IPS-NIHi11 (cell line): ENCODE results near the gene BCL7A.
"Not testable (repeated sequence)": the region's sequence is repeated elsewhere in the genome, so short reads cannot be mapped to it uniquely, and the experiment has no call there.

Source experiments
- DNase-seq: peaks from one replicate; pipeline ENCODE4 v3.0.0; 2012; ENCODE audit warnings: mixed read lengths, low spot score

BCL7A gene

DNA sequence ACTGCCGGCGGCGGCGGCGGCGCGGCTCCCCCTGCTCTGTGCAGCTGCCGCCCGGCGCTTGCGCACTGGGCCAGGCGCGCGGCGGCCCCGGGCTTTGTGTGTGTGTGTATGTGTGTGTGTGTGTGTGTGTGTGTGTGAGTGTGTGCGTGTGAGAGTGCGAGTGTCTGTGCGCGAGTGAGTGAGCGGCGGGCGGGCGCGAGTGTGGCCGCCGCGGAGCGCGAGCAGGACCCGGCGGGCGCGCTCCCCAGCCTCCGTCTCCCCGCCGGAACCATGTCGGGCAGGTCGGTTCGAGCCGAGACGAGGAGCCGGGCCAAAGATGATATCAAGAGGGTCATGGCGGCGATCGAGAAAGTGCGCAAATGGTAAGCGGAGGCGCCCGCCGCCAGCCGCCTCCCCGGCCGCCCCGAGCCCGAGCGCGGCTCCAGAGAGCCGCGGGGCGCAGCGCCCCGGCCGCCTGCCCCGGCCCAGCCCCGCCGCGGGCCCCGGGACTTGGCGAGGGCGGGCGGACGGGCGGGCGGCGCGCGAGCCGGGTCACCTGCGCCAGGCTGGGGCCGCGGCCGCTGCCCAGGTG is at the start of gene BCL7A:
Gene BCL7A (plus strand): TSS at position 63 of the 571 bp plus-strand sequence. CDS start 208 bp downstream, at position 271.
- DNase-seq: peak; percentile 89

DNA sequence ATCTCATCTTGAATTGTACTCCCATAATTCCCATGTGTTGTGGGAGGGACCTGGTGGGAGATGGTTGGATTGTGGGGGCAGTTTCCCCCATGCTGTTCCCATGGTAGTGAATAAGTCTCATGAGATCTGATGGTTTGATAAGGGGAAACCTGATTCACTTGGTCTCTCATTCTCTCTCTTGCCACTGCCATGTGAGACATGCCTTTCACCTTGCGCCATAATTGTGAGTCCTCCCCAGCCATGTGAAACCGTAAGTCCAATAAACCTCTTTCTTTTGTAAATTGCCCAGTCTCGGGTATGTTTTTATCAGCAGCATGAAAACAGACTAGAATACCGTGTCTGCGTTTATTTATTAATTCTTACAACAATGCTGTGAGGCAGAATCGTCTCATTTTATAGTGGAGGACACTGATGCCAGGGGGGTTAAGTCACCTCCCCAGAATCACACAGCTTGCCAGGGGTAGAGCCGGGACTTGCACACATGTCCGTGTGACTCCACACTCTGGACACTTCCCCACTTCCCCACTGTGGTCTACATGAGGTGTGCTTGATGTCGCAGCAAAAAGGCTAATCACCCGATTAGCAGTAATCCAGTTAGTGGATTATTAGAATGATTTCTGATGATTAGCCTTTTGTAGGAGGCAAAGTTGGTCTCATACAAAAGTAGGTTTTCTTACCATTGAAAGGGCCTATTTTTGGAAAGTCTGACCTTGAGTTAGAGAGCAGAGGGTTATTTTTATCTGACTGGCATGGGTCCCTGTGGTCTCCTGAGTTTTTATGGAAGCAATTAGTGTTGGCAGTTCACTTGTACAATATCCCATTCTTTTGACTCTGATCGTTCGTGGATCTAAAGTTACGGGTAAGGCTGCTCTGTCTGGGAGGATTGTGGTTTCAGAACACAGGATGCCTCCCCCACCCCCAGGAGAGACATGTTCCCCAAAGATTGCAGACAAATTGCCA is 47.4 kb upstream of the BCL7A start:
- DNase-seq: no peak

DNA sequence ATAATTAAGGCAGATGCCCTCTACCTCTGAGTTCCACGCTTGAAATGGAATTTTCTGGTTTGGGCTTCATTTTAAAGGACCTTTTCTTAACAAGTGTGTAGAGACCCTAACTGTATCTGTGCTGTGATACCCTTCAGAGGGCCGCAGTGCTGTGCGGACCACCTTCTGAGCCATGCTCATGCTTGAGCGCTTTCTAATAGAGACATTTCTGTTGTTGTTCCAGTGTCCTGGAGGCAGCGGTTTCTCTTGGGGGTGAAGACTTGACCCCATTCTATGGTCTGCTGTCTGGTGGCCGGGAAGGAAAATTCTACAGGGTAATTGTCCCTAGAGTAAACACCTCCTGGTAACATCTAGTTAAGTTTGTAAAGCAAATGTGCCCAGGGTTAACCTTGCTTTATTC is 46.7 kb upstream of the BCL7A start:
- DNase-seq: no peak

DNA sequence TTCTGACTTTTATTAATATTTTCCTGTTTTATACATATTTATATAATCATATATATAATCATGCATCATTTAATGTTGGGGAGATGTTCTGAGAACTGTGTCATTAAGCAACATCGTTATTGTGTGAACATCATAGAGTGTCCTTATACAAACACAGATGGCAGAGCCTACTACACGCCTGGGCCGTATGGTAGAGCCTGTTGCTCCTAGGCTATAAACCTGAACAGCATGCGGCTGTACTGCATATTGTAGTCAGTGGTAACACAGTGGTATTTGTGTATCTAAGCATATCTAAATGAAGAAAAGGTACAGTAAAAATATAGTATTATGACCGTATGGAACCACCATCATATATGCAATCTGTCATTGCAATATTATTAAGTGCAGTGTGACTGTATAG is 44.7 kb upstream of the BCL7A start:
- no peak for DNase-seq

DNA sequence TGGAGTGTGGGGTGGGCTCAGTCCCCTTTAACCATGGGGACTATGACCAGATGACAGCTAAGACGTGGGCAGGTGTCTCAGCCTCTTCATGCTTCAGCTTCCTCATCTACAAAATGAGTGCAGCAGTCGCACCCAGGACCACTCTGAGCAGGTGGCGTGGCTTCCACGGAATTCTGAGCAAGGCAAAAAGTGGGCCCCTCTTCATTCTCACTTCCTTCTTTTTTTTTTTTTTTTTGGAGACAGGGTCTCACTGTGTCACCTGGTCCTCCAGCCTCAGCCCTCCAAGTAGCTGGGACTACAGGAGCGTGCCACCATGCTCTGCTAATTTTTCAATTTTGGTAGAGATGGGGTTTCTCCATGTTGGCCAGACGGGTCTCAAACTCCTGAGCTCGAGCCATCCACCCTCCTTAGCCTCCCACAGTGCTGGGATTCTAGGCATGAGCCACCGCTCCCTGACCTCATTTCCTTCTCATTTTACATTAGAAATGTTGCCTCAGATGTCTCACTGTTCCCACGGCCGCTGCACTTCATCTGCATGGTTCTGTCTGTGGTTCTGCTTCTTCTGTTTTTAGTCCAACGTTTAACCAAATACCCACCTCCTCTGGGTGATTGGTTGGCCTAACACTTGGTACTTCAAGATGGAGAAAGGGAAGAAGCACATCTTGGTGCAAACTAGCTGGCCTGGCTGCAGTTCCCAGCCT is 41.3 kb upstream of the BCL7A start:
- DNase-seq: no peak

DNA sequence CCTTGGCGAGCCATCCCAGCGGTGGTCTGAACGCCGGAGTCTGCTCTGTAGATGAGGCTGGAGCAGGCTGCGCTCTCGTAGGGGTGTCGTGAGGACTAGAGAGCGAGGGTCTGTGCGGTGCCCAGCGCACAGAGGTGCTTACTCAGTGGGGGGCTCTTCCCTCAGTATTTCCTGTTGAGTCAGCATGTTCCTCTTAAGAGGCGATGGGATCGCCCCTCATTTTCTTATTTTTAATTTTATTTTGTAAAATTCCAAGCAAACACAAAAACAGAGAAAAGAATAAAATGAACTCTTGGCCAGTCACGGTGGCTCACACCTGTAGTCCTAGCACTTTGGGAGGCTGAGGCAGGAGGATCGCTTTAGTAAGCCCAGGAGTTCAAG is 40.8 kb upstream of the BCL7A start:
- no peak for DNase-seq

DNA sequence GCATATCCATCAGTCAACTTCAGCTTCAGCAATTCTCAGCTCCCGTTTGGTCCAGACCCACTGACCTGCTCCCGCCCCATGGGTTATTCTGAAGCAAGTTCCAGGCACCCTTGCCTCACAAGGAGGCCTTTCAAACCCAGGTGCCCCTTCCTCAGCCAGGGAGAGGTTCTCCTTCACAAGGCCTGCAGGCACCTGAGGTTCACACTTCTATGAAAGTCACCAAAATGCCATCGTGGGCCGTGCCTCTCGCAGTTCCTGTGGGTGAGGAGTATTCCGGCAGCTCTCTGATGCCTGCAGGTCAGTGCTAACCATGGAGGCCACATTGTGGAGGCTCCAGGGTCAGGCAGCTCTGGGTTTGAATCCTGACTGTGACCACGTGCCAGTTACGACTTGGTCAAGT is 40.2 kb upstream of the BCL7A start:
- DNase-seq: no peak

DNA sequence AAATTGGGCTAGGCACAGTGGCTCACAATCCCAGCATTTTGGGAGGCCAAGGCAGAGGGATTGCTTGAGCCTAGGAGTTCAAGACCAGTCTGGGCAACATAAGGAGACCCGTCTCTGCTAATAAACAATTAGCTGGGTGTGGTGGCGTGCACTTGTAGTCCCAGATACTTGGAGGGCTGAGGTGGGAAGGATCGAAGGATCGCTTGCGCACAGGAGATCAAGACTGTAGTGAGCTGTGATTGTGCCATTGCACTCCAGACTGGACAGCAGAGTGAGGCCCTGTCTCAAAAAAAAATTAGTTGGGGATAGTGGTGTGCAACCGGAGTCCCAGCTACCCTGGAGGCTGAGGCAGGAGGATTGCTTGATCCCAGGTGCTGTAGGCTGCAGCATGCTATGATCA is 38.7 kb upstream of the BCL7A start:
- no peak for DNase-seq

DNA sequence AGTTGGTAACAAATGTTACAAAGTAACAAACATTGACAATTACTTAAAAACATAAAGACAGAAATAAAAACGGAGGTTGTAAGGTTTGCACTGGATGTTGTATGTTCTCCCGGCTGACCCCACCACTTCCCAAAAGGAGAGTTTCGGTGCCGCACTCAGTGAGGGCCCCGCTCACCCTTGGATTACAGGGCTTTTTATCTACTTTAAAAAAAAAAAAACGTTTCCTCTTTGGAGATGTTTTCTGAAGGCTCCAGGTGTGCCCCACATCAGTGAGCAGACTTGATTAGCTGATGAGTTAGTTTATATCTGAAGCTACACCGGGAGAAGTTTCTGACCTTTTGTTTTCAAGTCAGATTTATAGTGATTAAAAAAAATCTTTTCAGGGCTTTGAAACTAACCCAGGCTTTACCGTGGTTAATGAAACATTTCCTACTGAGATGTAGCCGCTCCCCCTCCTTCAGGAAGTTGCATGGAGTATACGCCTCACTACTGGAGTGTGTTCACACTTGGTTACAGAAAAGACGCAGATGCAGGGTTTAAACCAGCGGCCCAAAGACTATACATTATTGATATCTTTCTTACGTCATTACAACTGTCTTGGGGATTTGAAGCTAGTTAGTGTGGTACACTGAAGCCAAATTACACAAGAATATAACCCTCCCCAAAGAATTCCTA is 38.0 kb upstream of the BCL7A start:
- DNase-seq: no peak

DNA sequence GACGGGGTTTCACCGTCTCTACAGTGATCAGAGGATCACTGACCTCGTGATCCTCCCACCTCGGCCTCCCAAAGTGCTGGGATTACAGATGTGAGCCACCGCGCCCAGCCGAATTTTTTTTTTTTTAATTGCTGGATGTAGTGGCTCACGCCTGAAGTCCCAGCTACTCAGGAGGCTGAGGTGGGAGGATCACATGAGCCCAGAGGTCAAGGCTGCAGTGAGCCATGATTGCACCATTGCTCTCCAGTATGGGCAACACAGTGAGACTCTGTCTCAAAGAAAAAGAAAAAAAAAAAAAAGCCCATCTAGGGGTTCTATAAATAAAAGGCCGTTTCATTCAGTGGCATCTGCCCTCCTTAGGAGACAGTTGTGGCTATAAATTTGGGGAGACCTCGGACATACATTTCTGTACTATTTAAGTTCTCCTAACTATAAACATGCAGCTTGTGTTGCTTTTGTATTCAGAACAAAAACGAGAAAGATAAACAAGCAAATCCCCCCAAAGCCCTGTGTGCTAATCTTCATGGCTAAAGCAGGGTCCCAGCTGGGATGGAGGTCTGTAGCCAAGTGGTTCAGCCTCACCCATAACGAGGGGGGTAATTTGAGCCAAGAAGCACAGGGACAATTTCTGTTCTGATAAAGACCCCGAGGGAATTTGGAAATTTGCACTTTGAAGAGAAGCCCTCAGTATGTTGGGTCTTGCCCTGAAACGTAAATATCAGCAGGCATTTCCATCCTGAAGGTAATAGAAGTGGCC is 35.0 kb upstream of the BCL7A start:
- DNase-seq: no peak

DNA sequence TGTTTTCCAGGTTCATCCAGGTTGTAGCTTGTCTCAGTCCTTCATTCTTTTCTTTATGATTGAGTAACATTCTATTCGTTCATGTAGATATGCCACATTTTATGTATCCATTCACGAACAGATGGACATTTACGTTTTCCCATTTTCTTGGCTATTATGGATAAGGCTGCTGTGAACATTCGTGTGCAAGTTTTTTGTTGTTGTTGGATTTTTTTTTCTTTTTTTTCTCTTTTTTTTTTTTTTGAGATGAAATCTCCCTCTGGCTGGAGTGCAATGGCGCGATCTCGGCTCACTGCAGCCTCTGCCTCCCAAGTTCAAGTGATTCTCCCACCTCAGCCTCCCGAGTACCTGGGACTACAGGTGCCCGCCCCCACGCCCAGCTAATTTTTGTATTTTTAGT is 33.2 kb upstream of the BCL7A start:
- not testable (repeated sequence) for DNase-seq

DNA sequence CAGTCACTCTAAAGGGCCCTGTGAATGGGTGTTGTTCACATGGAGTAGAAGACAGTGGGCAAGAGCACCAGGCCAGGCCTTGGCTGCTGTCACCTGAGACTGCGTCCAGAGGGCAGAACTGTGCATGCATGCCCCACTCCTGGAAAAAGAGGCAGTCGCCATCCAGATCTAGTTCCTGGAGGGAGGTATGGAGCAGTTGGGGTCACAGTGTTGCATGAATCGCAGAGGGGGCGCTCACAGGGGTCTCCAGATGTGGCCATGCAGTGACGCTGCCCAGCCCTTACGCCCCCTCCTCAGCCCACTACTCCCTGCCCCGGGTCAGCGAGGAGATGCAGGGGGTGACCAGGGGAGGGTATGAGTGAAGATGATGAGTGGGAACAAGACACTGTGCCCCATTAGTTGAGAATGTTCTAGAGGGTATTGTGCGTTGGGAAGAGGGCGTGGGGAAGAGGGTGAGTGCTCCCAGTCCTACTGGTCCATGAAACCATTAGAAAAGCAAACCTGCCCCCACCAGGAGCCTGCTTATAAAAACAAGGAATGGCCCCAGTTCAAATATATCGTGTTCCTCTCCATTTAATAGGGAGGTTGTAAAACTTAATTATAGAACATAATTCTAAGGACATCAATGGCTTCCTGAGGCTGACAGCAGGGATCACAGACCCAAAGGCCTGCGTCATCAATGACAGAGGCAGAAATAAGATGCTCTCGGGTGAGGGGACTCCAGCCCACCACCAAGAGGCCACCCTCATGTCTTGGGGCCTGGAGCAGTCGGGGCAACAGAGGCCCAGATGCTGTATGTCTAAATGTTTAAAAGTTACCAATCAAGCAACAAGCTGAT is 32.2 kb upstream of the BCL7A start:
- DNase-seq: no peak

DNA sequence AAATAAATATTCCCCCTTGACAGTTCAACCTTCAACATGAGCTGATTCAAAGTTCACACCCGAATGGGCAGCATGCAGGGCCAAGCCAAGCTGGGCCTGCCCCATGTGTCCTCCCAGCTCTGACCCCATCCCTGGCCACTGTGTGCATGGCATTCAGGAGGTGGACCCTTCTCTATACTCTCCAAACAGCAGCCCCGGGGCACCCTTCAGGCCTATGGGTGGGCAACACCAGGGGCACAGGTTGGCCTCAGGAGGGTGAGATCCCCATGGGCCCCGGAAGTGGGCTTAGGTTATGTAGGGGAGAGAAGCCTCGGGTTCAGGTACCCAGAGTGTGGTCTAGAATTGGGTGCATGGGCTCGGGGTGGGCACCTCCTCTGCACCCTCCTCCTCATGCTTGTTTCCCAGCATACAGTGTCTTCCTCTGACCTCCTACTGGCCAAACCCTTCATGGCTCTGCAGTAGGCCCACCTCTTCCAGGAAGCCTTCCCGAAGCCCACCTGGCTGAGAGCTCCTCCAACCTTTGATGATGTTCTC is 31.5 kb upstream of the BCL7A start:
- no peak for DNase-seq

DNA sequence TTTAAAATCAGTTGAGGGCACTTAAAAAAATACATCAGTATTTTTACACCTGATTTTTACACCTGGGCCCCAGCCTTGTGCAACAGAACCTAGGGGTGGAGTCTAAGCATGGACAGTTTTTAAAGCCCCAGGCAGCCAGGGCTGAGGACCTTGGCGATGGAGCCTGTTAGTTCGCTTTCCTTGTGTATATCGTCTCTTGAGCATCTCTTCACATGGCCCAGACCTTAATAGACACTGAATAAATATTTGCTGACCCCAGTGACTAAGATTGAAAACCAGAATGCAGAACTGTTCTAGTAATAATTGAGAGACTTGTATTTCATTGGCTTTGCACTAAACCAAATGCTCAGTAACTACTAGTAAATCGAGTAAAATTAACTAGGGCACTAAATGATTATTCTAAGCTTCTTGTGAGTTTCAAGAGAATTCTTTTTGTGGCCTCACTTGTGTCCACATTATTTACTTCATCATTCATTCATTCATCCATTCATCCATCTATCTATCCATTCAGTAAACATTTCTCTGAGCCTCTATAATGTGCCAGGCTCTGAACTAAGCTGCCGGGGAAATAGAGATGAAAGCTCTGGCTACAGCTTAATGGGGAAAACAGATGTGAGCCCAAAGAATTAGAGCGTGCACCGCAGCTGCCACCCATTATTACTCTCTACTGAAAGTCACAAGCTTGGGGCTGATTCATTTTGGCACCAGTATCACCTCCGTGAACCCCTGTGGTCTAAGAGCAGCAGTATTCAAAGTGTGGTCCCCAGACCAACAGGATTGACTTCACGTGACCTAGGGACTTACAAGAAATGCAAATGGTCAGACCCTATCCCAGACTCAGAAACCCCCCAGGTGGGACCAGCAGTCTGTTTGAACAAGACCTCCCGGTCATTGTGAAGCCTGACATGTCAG is 30.7 kb upstream of the BCL7A start:
- DNase-seq: no peak

DNA sequence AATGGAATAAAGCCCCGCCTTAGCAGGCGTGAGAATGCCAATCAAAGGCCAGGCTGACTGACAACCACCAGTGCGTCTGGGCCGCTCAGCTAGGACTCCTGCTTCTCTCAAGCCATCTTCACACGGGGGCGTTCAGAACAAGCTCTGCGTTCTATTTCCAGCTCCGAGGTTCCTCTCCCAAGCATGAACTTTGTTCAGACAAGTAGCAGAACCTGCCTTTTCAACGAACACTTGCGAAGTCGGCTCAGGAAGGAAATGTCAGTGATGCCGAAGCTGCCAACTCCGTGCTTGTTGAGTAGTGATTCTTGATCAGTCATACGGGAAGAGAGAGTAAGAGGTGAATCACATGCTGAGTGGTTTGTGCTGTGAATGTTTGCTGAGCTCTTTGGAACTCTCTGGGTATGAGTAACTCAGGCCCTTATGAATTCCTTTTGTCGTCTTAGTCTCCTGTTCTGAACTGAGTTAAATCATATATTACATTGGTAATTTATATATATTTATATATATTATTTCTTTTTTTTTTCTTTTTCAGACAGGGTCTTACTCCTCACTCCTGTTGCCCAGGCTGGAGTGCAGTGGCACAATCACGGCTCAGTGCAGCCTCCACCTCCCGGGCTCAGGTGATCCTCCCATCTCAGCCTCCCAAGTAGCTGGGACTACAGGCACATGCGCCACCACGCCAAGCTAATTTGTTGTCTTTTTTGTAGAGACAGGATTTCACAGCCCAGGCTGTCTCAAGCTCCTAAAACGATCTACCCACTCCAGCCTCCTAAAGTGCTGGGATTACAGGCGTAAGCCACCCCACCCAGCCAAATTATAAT is 29.4 kb upstream of the BCL7A start:
- no peak for DNase-seq

DNA sequence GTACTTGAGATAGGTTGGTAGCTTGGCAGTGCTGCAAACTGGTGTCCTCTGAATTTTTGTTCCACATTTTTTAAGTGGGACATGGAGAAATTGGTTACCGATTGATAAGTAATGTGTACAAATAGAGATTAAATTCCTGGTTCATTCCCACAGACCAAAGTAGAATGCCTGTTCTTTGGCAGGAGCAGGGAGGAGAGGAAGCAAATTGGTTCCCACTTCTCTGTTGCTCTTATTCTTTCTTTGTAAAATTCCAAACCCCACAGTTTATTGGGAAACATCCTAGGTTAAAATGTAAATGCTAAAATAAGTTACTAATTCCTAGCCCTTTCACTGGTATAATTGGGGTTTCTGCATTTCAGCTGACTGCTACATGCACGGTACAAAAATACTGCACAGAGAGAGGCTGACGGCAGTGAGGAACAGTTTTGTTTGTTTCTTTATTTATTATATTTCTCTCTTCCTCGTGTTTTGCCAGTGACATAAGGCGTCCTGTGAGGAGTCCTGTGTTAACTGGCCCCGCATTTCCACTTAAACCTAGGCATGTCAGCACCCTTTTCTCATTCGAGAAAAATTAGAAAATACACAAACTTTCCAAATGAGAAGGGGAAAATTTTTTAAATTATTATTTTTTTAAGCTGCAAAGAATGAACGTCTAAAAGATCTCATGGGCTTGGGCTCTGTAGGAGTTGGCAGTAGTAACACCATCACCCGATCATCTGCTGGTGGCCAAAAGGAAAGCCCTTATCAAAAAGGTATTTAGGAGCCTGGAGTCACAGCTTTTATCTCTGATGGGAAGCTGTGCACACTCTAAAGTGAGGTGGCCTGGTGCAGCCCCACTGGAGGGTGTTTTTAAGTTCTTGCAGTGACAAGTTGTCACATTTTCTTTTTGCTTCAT is 25.4 kb upstream of the BCL7A start:
- DNase-seq: no peak

DNA sequence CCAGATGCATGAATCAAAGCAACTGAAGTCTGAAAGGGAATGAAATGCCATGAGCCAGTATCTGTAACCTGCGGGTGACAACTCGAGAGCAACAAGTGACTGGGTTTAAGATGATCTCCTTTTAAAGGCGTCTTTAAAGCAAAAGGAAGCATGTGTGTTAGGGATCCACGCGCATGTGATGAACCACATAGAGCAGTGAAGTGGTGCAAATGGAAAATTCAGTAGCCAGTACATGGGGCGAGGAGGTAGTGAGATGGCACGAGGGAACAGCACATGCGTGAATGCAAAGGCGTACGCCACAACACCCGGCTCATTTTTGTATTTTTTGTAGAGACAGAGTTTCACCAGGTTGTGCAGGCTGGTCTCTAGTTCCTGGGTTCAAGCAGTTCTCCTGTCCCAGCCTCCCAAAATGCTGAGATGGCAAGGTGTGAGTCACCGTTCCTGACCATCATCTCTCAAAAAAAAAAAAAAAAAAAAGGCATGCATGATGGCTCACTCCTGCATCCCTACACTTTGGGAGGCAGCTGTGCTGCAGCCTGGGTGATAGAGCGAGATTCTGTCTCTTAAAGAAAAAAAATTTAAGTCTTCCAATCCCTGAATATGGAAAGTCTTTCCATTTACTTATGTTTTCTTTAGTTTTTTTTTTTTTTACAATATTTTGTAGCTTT is 24.6 kb upstream of the BCL7A start:
- DNase-seq: no peak
